Measurements from ENCODE around the gene SLC5A10.

DNA sequence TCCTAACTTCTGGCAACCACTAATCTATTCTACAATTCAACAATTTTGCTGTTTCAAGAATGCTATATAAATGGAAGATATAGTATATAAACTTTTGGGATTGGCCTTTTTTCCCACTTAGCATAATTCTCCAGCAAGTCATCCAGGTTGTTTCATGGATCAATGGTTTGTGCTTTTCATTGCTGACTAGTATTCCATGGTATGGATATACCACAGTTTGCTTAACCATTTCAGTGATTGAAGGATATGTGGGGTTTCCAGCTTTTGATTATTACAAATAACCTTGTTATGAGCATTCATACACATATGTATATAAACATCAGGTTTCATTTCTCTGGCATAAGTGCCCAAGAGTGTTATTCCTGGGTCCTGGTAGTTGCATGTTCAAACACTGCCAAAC is 54.7 kb downstream of the SLC5A10 start:
- TF ChIP-seq CTCF (IDR thresholded peaks at IDR 0.05) (no peak), POLR2A (IDR thresholded peaks at IDR 0.05; ENCODE audit: low read depth) (no peak), POLR2AphosphoS5 (IDR thresholded peaks at IDR 0.05) (no peak), EP300 (IDR thresholded peaks at IDR 0.05) (no peak)

Measured in esophagus muscularis mucosa (tissue), 4 donors.